IMR-90 (cell line): ENCODE data around the gene SEL1L.

ENCODE experiments used
- CEBPB ChIP-seq: IDR thresholded peaks from 2 replicates; pipeline ENCODE4 v1.6.1; 2012; ENCODE audit warnings: low read depth, low read length, improper control_type of control experiment
- NFE2L2 ChIP-seq: fragments of 150-350 bp; IDR thresholded peaks from 2 replicates; pipeline ENCODE4 v1.6.1; 2016; ENCODE audit warnings: low read depth, mild to moderate bottlenecking, low read length
- TF ChIP-seq, protein P1 (sequence below): conservative IDR thresholded peaks from 2 replicates; pipeline ENCODE4 v1.5.1; 2012; ENCODE audit warnings: mild to moderate bottlenecking, low read depth, low read length, improper control_type of control experiment

GRCh38 chr14:81474148-81474492 lies 59.5 kb downstream of the SEL1L start:
- TF ChIP-seq, protein P1, sequence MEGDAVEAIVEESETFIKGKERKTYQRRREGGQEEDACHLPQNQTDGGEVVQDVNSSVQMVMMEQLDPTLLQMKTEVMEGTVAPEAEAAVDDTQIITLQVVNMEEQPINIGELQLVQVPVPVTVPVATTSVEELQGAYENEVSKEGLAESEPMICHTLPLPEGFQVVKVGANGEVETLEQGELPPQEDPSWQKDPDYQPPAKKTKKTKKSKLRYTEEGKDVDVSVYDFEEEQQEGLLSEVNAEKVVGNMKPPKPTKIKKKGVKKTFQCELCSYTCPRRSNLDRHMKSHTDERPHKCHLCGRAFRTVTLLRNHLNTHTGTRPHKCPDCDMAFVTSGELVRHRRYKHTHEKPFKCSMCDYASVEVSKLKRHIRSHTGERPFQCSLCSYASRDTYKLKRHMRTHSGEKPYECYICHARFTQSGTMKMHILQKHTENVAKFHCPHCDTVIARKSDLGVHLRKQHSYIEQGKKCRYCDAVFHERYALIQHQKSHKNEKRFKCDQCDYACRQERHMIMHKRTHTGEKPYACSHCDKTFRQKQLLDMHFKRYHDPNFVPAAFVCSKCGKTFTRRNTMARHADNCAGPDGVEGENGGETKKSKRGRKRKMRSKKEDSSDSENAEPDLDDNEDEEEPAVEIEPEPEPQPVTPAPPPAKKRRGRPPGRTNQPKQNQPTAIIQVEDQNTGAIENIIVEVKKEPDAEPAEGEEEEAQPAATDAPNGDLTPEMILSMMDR, result no peak
- TF ChIP-seq CEBPB (no peak), NFE2L2 (no peak)
